Upper lobe of left lung (tissue), 6 donors: Measurements from ENCODE around the gene PTDSS2. TPM values are rescaled to one million over a fixed set of nuclear protein-coding genes. Genes with fewer than 3 reads are reported as not detected.

Source experiments
- ATAC-seq, 2 donors: fragments of 200-7000 bp; cut with Tn5 transposase; one replicate each; pipeline ENCODE4 v1.9.1; 2022; ENCODE audit warnings: mild to moderate bottlenecking in 2 of 2, moderate library complexity in 2 of 2; ENCODE audit not compliant: low FRiP score in 2 of 2
- DNase-seq, 2 donors: peaks; one replicate each; pipeline ENCODE4 v3.0.0-alpha.2; 2019 to 2020
- H3K27ac ChIP-seq, 4 donors: fragments of 200-600 bp; sonication (generic); one replicate each; pipeline ENCODE4 v1.5.1; 2016 to 2019
- H3K27me3 ChIP-seq, 4 donors: fragments of 200-600 bp; sonication (generic); one replicate each; pipeline ENCODE4 v1.5.1; 2017 to 2019
- H3K36me3 ChIP-seq, 4 donors: fragments of 200-600 bp; sonication (generic); one replicate each; pipeline ENCODE4 v1.5.1; 2016 to 2019
- H3K4me1 ChIP-seq, 4 donors: fragments of 200-600 bp; sonication (generic); one replicate each; pipeline ENCODE4 v1.5.1; 2018 to 2019
- H3K4me3 ChIP-seq, 4 donors: fragments of 200-600 bp; sonication (generic); one replicate each; pipeline ENCODE4 v1.5.1; 2017 to 2019; ENCODE audit warnings: mild to moderate bottlenecking in 2 of 4, moderate library complexity in 1 of 4
- H3K9me3 ChIP-seq, 4 donors: fragments of 200-600 bp; sonication (generic); one replicate each; pipeline ENCODE4 v1.5.1; 2018 to 2019
- CTCF ChIP-seq, 6 experiments: fragments of 450-650 bp in 4 of 6; fragments of 200-600 bp in 2 of 6; sonication (generic) in 2 of 6; IDR thresholded peaks; one replicate each; pipeline ENCODE4 v1.5.1; 2016 to 2019; ENCODE audit warnings: antibody characterized with exemption in 6 of 6
- EP300 ChIP-seq, 4 donors: sonication (generic); formaldehyde crosslinking; IDR thresholded peaks; one replicate each; pipeline ENCODE4 v1.5.1; 2017; ENCODE audit warnings: antibody characterized with exemption in 4 of 4, control low read depth in 2 of 4
- POLR2A ChIP-seq, 4 donors: fragments of 450-650 bp; IDR thresholded peaks; one replicate each; pipeline ENCODE4 v1.5.1; 2016 to 2017; ENCODE audit warnings: antibody characterized with exemption in 4 of 4, mild to moderate bottlenecking in 2 of 4
- POLR2AphosphoS5 ChIP-seq, 2 donors: sonication (generic); formaldehyde crosslinking; IDR thresholded peaks; one replicate each; pipeline ENCODE4 v1.5.1; 2017; ENCODE audit warnings: antibody characterized with exemption in 2 of 2
- WGBS, 2 donors: methylation state at CpG; one replicate each; pipeline ENCODE4 v1.1.5; 2017 to 2018; 5-methylcytosine and 5-hydroxymethylcytosine counted together
- total RNA-seq, 6 donors: library from RNA; depleted of rRNA in 4 of 6; stranded (reverse); fragments of >200 nt in 4 of 6; gene quantifications; one replicate each; pipeline versions ENCODE4 v1.1.0 to v1.2.1, GENCODE V29; 2016 to 2021
- donor health status: DM: no; HTN: no; CAD: no; lungs with moderate emphysema.
- donor health status: DM: no; HTN: yes; CAD: no; lungs with severe emphysema.

PTDSS2 gene
- total RNA-seq, 6 donors from 2014 or later, result 29.6 to 188 (median 45.1) TPM

GRCh38 chr11:529728-530411 lies 79.8 kb downstream of the PTDSS2 start:
- DNase-seq, result peak in 1 of 2 donors; percentile 75
- no peak overlapping the region for H3K4me3 ChIP-seq
- H3K36me3 ChIP-seq, result peaks cover 5 to 30% (median 22%) of the 10 kb centered on the region in 4 donors
- peaks cover 8 to 25% (median 11%) of the 10 kb centered on the region in 4 donors for H3K4me1 ChIP-seq
- ATAC-seq, result no peak
- no peaks in the 10 kb centered on the region for H3K27me3 ChIP-seq
- no peaks in the 10 kb centered on the region for H3K9me3 ChIP-seq
- WGBS, 2 donors, result 91 to 92% methylated on average over 8 to 11 of the region's 18 CpGs
- no peak for TF ChIP-seq EP300 (IDR thresholded peaks at IDR 0.05)
- no peak for TF ChIP-seq CTCF (IDR thresholded peaks at IDR 0.05)
- TF ChIP-seq POLR2A (IDR thresholded peaks at IDR 0.05), result no peak
- no peak for TF ChIP-seq POLR2AphosphoS5 (IDR thresholded peaks at IDR 0.05)
- H3K27ac ChIP-seq, result no peak overlapping the region

- peak in 1 of 2 donors; percentile 74 for DNase-seq
Measured at GRCh38 chr11:530960-531831, 81.1 kb downstream of the PTDSS2 start.

GRCh38 chr11:531919-532526 lies 81.9 kb downstream of the PTDSS2 start:
- 81 to 84% methylated on average over 15 to 17 of the region's 18 CpGs for WGBS, 2 donors
- DNase-seq (no peak), ATAC-seq (no peak)
- TF ChIP-seq POLR2A (IDR thresholded peaks at IDR 0.05) (no peak), EP300 (IDR thresholded peaks at IDR 0.05) (no peak), CTCF (IDR thresholded peaks at IDR 0.05) (no peak), POLR2AphosphoS5 (IDR thresholded peaks at IDR 0.05) (no peak)
- H3K4me1 ChIP-seq, result peaks cover 19 to 39% (median 24%) of the 10 kb centered on the region in 4 donors
- no peaks in the 10 kb centered on the region for H3K9me3 ChIP-seq
- no peak overlapping the region for H3K4me3 ChIP-seq
- no peak overlapping the region for H3K27ac ChIP-seq
- H3K27me3 ChIP-seq, result no peaks in the 10 kb centered on the region
- peaks cover 5 to 30% (median 22%) of the 10 kb centered on the region in 4 donors for H3K36me3 ChIP-seq

More at GRCh38 chr11:530960-531831, 81.1 kb downstream of the PTDSS2 start:
- WGBS, 2 donors, result 90 to 94% methylated on average over 11 to 20 of the region's 28 CpGs
- Histone ChIP-seq H3K36me3 (peaks cover 5 to 30% (median 22%) of the 10 kb centered on the region in 4 donors), H3K27ac (no peak overlapping the region), H3K4me3 (no peak overlapping the region), H3K9me3 (no peaks in the 10 kb centered on the region), H3K4me1 (peaks cover 12 to 31% (median 15%) of the 10 kb centered on the region in 4 donors), H3K27me3 (no peaks in the 10 kb centered on the region)
- TF ChIP-seq POLR2A (IDR thresholded peaks at IDR 0.05) (no peak), EP300 (IDR thresholded peaks at IDR 0.05) (no peak), POLR2AphosphoS5 (IDR thresholded peaks at IDR 0.05) (no peak), CTCF (IDR thresholded peaks at IDR 0.05) (no peak)
- no peak for ATAC-seq

GRCh38 chr11:532527-532985 lies 82.5 kb downstream of the PTDSS2 start:
- TF ChIP-seq CTCF (IDR thresholded peaks at IDR 0.05) (no peak), POLR2AphosphoS5 (IDR thresholded peaks at IDR 0.05) (no peak), EP300 (IDR thresholded peaks at IDR 0.05) (no peak), POLR2A (IDR thresholded peaks at IDR 0.05) (no peak)
- ATAC-seq, result no peak
- no peaks in the 10 kb centered on the region for H3K27me3 ChIP-seq
- H3K4me1 ChIP-seq, result peaks cover 24 to 44% (median 29%) of the 10 kb centered on the region in 4 donors
- peak in 1 of 2 donors; percentile 86 for DNase-seq
- peaks cover 5 to 30% (median 22%) of the 10 kb centered on the region in 4 donors for H3K36me3 ChIP-seq
- 83 to 93% methylated on average over 21 to 23 of the region's 23 CpGs for WGBS, 2 donors
- no peak overlapping the region for H3K4me3 ChIP-seq
- H3K27ac ChIP-seq, result no peak overlapping the region
- no peaks in the 10 kb centered on the region for H3K9me3 ChIP-seq
